RPMI7951 (cell line): ENCODE data around the gene DDX31. TPM values are rescaled to one million over a fixed set of nuclear protein-coding genes. Genes with fewer than 3 reads are reported as not detected.
A peak's percentile ranks its signal among the peaks of the same experiment; 100 is the strongest.
"Not testable (repeated sequence)": the region's sequence is repeated elsewhere in the genome, so short reads cannot be mapped to it uniquely, and the experiment has no call there.

Experiments
- DNase-seq: peaks from one replicate; pipeline ENCODE4 v3.0.0-alpha.2; 2012; ENCODE audit warnings: low read depth
- total RNA-seq: library from RNA; depleted of rRNA; stranded (reverse); fragments of >200 nt; shearing (Covaris generic); gene quantifications from 2 replicates; pipeline ENCODE4 v1.2.3, GENCODE V29; 2014; rRNA removed

DDX31 gene
- total RNA-seq: 9.2 and 9.6 TPM in 2 replicates

GRCh38 chr9:132669698-132670456 lies at the start of gene DDX31:
Gene DDX31, minus strand, starts transcription at chr9:132669983. Its CDS starts 49 bp downstream, at chr9:132669934.
- DNase-seq: peak; percentile 79

- not testable (repeated sequence) for DNase-seq
These were observed 48.7 kb upstream of the DDX31 start for GRCh38 chr9:132718381-132718928.

- no peak for DNase-seq
These were observed 47.7 kb upstream of the DDX31 start for GRCh38 chr9:132717326-132717945.

- DNase-seq: no peak
These were observed 46.2 kb upstream of the DDX31 start for GRCh38 chr9:132716007-132716406.

- no peak for DNase-seq
These were observed 43.0 kb upstream of the DDX31 start for GRCh38 chr9:132712753-132713152.

GRCh38 chr9:132711846-132712245 lies 42.1 kb upstream of the DDX31 start:
- no peak for DNase-seq

- DNase-seq: not testable (repeated sequence)
These were observed 41.4 kb upstream of the DDX31 start for GRCh38 chr9:132711152-132711551.

GRCh38 chr9:132710333-132710732 lies 40.5 kb upstream of the DDX31 start:
- no peak for DNase-seq

GRCh38 chr9:132708769-132709430 lies 39.1 kb upstream of the DDX31 start:
- DNase-seq: no peak

- no peak for DNase-seq
These were observed 38.5 kb upstream of the DDX31 start for GRCh38 chr9:132708239-132708638.

- DNase-seq: no peak
These were observed 33.6 kb upstream of the DDX31 start for GRCh38 chr9:132703336-132703735.

- no peak for DNase-seq
These were observed 32.5 kb upstream of the DDX31 start for GRCh38 chr9:132702254-132702653.

GRCh38 chr9:132699956-132700355 lies 30.2 kb upstream of the DDX31 start:
- DNase-seq: no peak

GRCh38 chr9:132698989-132699388 lies 29.2 kb upstream of the DDX31 start:
- DNase-seq: peak; percentile 5

GRCh38 chr9:132697230-132697629 lies 27.4 kb upstream of the DDX31 start:
- no peak for DNase-seq

- no peak for DNase-seq
These were observed 24.4 kb upstream of the DDX31 start for GRCh38 chr9:132694144-132694543.

GRCh38 chr9:132690696-132691095 lies 20.9 kb upstream of the DDX31 start:
- no peak for DNase-seq

- DNase-seq: no peak
These were observed 14.1 kb upstream of the DDX31 start for GRCh38 chr9:132683873-132684272.

GRCh38 chr9:132681561-132681960 lies 11.8 kb upstream of the DDX31 start:
- no peak for DNase-seq

- no peak for DNase-seq
These were observed 10.3 kb upstream of the DDX31 start for GRCh38 chr9:132679946-132680625.

GRCh38 chr9:132677976-132678375 lies 8.2 kb upstream of the DDX31 start:
- no peak for DNase-seq

GRCh38 chr9:132674485-132674884 lies 4.7 kb upstream of the DDX31 start:
- no peak for DNase-seq
